CD14-positive monocyte (primary cell): ENCODE data around the gene CDH22. TPM values are rescaled to one million over a fixed set of nuclear protein-coding genes. Genes with fewer than 3 reads are reported as not detected.
A peak's percentile ranks its signal among the peaks of the same experiment; 100 is the strongest.

Source experiments
- DNase-seq, 3 donors: peaks; one replicate each; pipeline ENCODE4 v3.0.0-alpha.2; 2011 to 2022
- H2AFZ ChIP-seq: 2 replicates; pipeline ENCODE4 v1.6.0; 2012; ENCODE audit warnings: mild to moderate bottlenecking, low read depth, low read length, inconsistent platforms; ENCODE audit not compliant: insufficient read depth, poor library complexity, severe bottlenecking
- H3K27ac ChIP-seq, 2 donors: 1 replicate in 1 of 2; 2 replicates in 1 of 2; pipeline ENCODE4 v1.5.1; 2012 to 2013; ENCODE audit warnings: low read length in 2 of 2, control low read depth in 1 of 2, inconsistent platforms in 1 of 2, low read depth in 1 of 2, mild to moderate bottlenecking in 1 of 2
- H3K27me3 ChIP-seq, 2 donors: one replicate each; pipeline versions ENCODE4 v1.6.0 to v1.6.1; 2011 to 2013; ENCODE audit warnings: low read length in 2 of 2; ENCODE audit not compliant: control insufficient read depth in 2 of 2, insufficient read depth in 2 of 2
- H3K36me3 ChIP-seq, 2 donors: replicated peaks in 1 of 2; 1 replicate in 1 of 2; 2 replicates in 1 of 2; pipeline versions ENCODE4 v1.5.1 to v1.6.1; 2012 to 2013; ENCODE audit warnings: low read length in 2 of 2, control low read depth in 1 of 2, inconsistent platforms in 1 of 2, mild to moderate bottlenecking in 1 of 2; ENCODE audit not compliant: insufficient read depth in 2 of 2, control insufficient read depth in 1 of 2
- H3K4me1 ChIP-seq, 2 donors: 1 replicate in 1 of 2; 2 replicates in 1 of 2; pipeline versions ENCODE4 v1.5.1 to v1.6.1; 2012 to 2013; ENCODE audit warnings: low read length in 2 of 2, control low read depth in 1 of 2, inconsistent platforms in 1 of 2, mild to moderate bottlenecking in 1 of 2, moderate library complexity in 1 of 2; ENCODE audit not compliant: insufficient read depth in 2 of 2, control insufficient read depth in 1 of 2
- H3K4me2 ChIP-seq: replicated peaks from 2 replicates; pipeline ENCODE3; 2012; ENCODE audit warnings: low read length, moderate library complexity, mild to moderate bottlenecking; ENCODE audit not compliant: poor library complexity, severe bottlenecking; ENCODE audit errors: extremely low read depth
- H3K4me3 ChIP-seq, 3 experiments: fragments of 200-600 bp in 1 of 3; sonication (generic) in 1 of 3; replicated peaks in 1 of 3; 1 replicate in 2 of 3; 2 replicates in 1 of 3; pipeline ENCODE4 v1.5.1; 2011 to 2013; ENCODE audit warnings: low read length in 3 of 3, mild to moderate bottlenecking in 3 of 3, control low read depth in 2 of 3, low read depth in 2 of 3, inconsistent platforms in 1 of 3, moderate library complexity in 1 of 3
- H3K79me2 ChIP-seq: 2 replicates; pipeline ENCODE4 v1.6.0; 2012; ENCODE audit warnings: mild to moderate bottlenecking, control low read depth, inconsistent platforms, low read length, moderate library complexity; ENCODE audit not compliant: insufficient read depth
- H3K9ac ChIP-seq: 2 replicates; pipeline ENCODE4 v1.6.0; 2017; ENCODE audit warnings: low read length, mild to moderate bottlenecking; ENCODE audit not compliant: insufficient read depth, poor library complexity, severe bottlenecking
- H3K9me3 ChIP-seq, 2 donors: replicated peaks in 1 of 2; 1 replicate in 1 of 2; 2 replicates in 1 of 2; pipeline versions ENCODE4 v1.5.1 to v1.6.1; 2012 to 2013; ENCODE audit warnings: low read length in 2 of 2, control low read depth in 1 of 2; ENCODE audit not compliant: control insufficient read depth in 1 of 2, insufficient read depth in 1 of 2
- H4K20me1 ChIP-seq: 2 replicates; pipeline ENCODE4 v1.6.0; 2012; ENCODE audit warnings: mild to moderate bottlenecking, low read length, control low read depth, moderate library complexity; ENCODE audit not compliant: insufficient read depth
- H3K27ac Mint-ChIP-seq, 7 donors: one replicate each; pipeline ENCODE4 v1.8.0; 2020; ENCODE audit warnings: mild to moderate bottlenecking in 7 of 7, mixed read lengths in 7 of 7, moderate library complexity in 6 of 7, inconsistent platforms in 2 of 7
- H3K27me3 Mint-ChIP-seq, 3 donors: one replicate each; pipeline ENCODE4 v1.8.0; 2021 to 2022; ENCODE audit warnings: low read depth in 3 of 3, mild to moderate bottlenecking in 3 of 3, mixed read lengths in 3 of 3, moderate library complexity in 3 of 3, inconsistent platforms in 1 of 3
- H3K36me3 Mint-ChIP-seq, 2 donors: one replicate each; pipeline ENCODE4 v1.8.0; 2020; ENCODE audit warnings: mixed read lengths in 2 of 2, inconsistent platforms in 1 of 2, mild to moderate bottlenecking in 1 of 2
- H3K4me1 Mint-ChIP-seq: one replicate; pipeline ENCODE4 v1.8.0; 2020; ENCODE audit warnings: mild to moderate bottlenecking, mixed read lengths
- H3K4me3 Mint-ChIP-seq, 2 donors: one replicate each; pipeline ENCODE4 v1.8.0; 2020; ENCODE audit warnings: mild to moderate bottlenecking in 2 of 2, mixed read lengths in 2 of 2, moderate library complexity in 1 of 2
- H3K9me3 Mint-ChIP-seq, 7 donors: one replicate each; pipeline ENCODE4 v1.8.0; 2020 to 2022; ENCODE audit warnings: mixed read lengths in 7 of 7, mild to moderate bottlenecking in 6 of 7, moderate library complexity in 6 of 7, inconsistent platforms in 2 of 7
- CTCF ChIP-seq: fragments of 200-600 bp; IDR thresholded peaks from one replicate; pipeline ENCODE4 v1.8.0; 2022; ENCODE audit warnings: antibody characterized with exemption, mild to moderate bottlenecking
- WGBS: methylation state at CpG from one replicate; pipeline ENCODE4 v1.1.5; 2013; ENCODE audit warnings: missing lambda C conversion rate; ENCODE audit not compliant: insufficient coverage; 5-methylcytosine and 5-hydroxymethylcytosine counted together
- intact Hi-C, 2 donors: fragments of 100-400 bp; cut with micrococcal nuclease; formaldehyde crosslinking; loops; one replicate each; pipeline versions ENCODE4 v1.15.0 to v1.15.1; 2023
- polyA plus RNA-seq, 3 donors: library from polyadenylated mRNA; depleted of rRNA in 1 of 3; unstranded in 2 of 3; stranded (reverse) in 1 of 3; fragments of 300-500 nt in 2 of 3; fragments of >200 nt in 1 of 3; fragmentation: Illumina TruSeq in 2 of 3; gene quantifications; 1 replicate in 2 of 3; 2 replicates in 1 of 3; pipeline ENCODE4 v1.2.3, GENCODE V29; 2012 to 2021

The CDH22 gene
- polyA plus RNA-seq, 3 donors: not detected

- Histone ChIP-seq H3K36me3 (no peaks in the 10 kb centered on the region), H3K9me3 (peaks cover 0 to 18% of the 10 kb centered on the region in 2 donors), H3K9ac (no peak overlapping the region), H3K4me2 (no peak overlapping the region), H3K4me1 (no peaks in the 10 kb centered on the region), H3K27me3 (peaks cover 75 to 90% of the 10 kb centered on the region in 2 donors), H3K27ac (no peak overlapping the region), H3K79me2 (no peaks in the 10 kb centered on the region), H3K4me3 (no peak overlapping the region), H2AFZ (no peak overlapping the region), H4K20me1 (no peaks in the 10 kb centered on the region)
- Mint-ChIP-seq H3K9me3 (peaks cover 0 to 12% (median 0%) of the 10 kb centered on the region in 7 donors), H3K36me3 (no peaks in the 10 kb centered on the region), H3K4me3 (peak overlapping the region in 1 of 2 donors; percentile 63), H3K27me3 (peaks cover 76 to 94% (median 86%) of the 10 kb centered on the region in 3 donors), H3K27ac (no peak overlapping the region), H3K4me1 (peaks cover 2% of the 10 kb centered on the region)
- WGBS: 74% methylated on average over 3 of the region's 3 CpGs
- no peak for DNase-seq
- intact Hi-C loops: no loop called here
- no peak for TF ChIP-seq CTCF
Measured at GRCh38 chr20:46249671-46250070, 58.6 kb downstream of the CDH22 start.

GRCh38 chr20:46246559-46246958, 61.7 kb downstream of the CDH22 start:
- H3K79me2 ChIP-seq: no peaks in the 10 kb centered on the region
- intact Hi-C loops: no loop called here
- H3K4me2 ChIP-seq: no peak overlapping the region
- H2AFZ ChIP-seq: no peak overlapping the region
- no peak for TF ChIP-seq CTCF
- WGBS: 2% methylated on average over 20 of the region's 23 CpGs
- H3K27ac Mint-ChIP-seq: no peak overlapping the region
- H3K9me3 Mint-ChIP-seq: peaks cover 0 to 8% (median 0%) of the 10 kb centered on the region in 7 donors
- peak overlapping the region in 1 of 2 donors; percentile 49 for H3K4me3 Mint-ChIP-seq
- no peak overlapping the region for H3K9ac ChIP-seq
- no peaks in the 10 kb centered on the region for H4K20me1 ChIP-seq
- peaks cover 2% of the 10 kb centered on the region for H3K4me1 Mint-ChIP-seq
- H3K4me1 ChIP-seq: no peaks in the 10 kb centered on the region
- H3K4me3 ChIP-seq: no peak overlapping the region
- H3K27me3 Mint-ChIP-seq: peaks cover 52 to 70% (median 68%) of the 10 kb centered on the region in 3 donors
- H3K27ac ChIP-seq: no peak overlapping the region
- DNase-seq: no peak
- peaks cover 0 to 14% of the 10 kb centered on the region in 2 donors for H3K9me3 ChIP-seq
- H3K27me3 ChIP-seq: peaks cover 54 to 65% of the 10 kb centered on the region in 2 donors
- no peaks in the 10 kb centered on the region for H3K36me3 Mint-ChIP-seq
- H3K36me3 ChIP-seq: no peaks in the 10 kb centered on the region
